ENCODE measurements around the gene NLRP3. TPM values are rescaled to one million over a fixed set of nuclear protein-coding genes. Genes with fewer than 3 reads are reported as not detected.
"Not testable (repeated sequence)": the region's sequence is repeated elsewhere in the genome, so short reads cannot be mapped to it uniquely, and the experiment has no call there.

The NLRP3 gene
- total and polyA plus RNA-seq, 2 donors from 2014 or later: 4.0 TPM; not detected in 1

DNA sequence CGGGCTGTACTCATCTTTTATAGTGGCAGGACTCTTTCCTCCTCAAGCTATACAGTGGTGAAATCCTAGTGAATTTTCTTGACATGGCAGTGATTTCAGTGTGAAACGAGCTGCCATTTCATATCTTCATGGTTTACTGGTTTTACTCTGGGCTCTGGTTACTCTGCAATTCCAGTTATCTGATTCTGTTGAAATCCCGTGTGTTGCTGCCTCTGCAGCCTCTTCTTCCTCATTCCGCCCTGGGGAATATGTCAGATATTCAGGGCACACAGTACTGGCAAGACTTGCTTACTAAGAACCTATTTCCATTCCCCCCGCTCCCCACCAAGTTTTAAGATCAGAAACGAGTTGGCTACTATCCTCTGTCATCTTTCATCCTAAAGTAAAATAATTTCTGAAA, 49.8 kb downstream of the NLRP3 start:
- no peak overlapping the region for H3K9ac ChIP-seq (ENCODE audit: low read length in 3 of 3)
- TF ChIP-seq, protein P1, sequence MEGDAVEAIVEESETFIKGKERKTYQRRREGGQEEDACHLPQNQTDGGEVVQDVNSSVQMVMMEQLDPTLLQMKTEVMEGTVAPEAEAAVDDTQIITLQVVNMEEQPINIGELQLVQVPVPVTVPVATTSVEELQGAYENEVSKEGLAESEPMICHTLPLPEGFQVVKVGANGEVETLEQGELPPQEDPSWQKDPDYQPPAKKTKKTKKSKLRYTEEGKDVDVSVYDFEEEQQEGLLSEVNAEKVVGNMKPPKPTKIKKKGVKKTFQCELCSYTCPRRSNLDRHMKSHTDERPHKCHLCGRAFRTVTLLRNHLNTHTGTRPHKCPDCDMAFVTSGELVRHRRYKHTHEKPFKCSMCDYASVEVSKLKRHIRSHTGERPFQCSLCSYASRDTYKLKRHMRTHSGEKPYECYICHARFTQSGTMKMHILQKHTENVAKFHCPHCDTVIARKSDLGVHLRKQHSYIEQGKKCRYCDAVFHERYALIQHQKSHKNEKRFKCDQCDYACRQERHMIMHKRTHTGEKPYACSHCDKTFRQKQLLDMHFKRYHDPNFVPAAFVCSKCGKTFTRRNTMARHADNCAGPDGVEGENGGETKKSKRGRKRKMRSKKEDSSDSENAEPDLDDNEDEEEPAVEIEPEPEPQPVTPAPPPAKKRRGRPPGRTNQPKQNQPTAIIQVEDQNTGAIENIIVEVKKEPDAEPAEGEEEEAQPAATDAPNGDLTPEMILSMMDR (IDR thresholded peaks at IDR 0.05; ENCODE audit: borderline replicate concordance, extremely low read depth, insufficient read depth): no peak
- intact Hi-C loops (cut with DNase I): no loop called here
- DNase-seq (no peak), FAIRE-seq (no peak)
- H3K36me3 ChIP-seq (ENCODE audit: control insufficient read depth in 2 of 3, insufficient read depth in 3 of 3, low read length in 3 of 3): no peaks in the 10 kb centered on the region
- H3K4me3 ChIP-seq (ENCODE audit: low read length in 3 of 3): no peak overlapping the region
- no peaks in the 10 kb centered on the region for H3K9me3 ChIP-seq (ENCODE audit: control insufficient read depth in 2 of 3, insufficient read depth in 1 of 3, low read length in 3 of 3)
- no peaks in the 10 kb centered on the region for H3K27me3 ChIP-seq (ENCODE audit: control insufficient read depth, insufficient read depth, low read length)
- no peaks in the 10 kb centered on the region for H3K4me1 ChIP-seq (ENCODE audit: control insufficient read depth in 2 of 3, insufficient read depth in 2 of 3, low read depth in 1 of 3, low read length in 3 of 3)
- H3K27ac ChIP-seq (ENCODE audit: low read depth in 2 of 2, low read length in 2 of 2): no peak overlapping the region

DNA sequence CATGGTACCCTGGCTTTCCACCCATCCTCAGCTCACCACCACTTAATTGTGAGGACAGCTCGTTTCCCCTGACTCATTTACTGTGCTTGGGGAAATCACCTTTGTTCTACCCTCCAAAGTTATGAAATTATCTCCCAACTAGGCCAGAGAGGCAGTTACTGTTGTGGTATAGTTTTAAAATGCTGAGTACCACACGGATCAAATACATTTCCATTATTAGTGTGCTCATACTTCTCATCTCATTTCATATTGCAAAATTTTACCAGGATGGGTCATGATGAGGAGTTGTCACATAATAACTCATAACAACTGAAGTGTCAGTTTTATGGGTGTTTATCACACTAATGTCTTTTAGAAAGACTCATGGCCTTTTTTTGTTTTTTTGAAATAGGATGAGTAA, 51.2 kb downstream of the NLRP3 start:
- FAIRE-seq (no peak), DNase-seq (no peak)
- TF ChIP-seq, protein P1 (IDR thresholded peaks at IDR 0.05; ENCODE audit: borderline replicate concordance, extremely low read depth, insufficient read depth): no peak
- no peak overlapping the region for H3K9ac ChIP-seq (ENCODE audit: low read length in 3 of 3)
- H3K9me3 ChIP-seq (ENCODE audit: control insufficient read depth in 2 of 3, insufficient read depth in 1 of 3, low read length in 3 of 3): no peaks in the 10 kb centered on the region
- no peak overlapping the region for H3K4me3 ChIP-seq (ENCODE audit: low read length in 3 of 3)
- intact Hi-C loops (cut with DNase I): no loop called here
- no peaks in the 10 kb centered on the region for H3K36me3 ChIP-seq (ENCODE audit: control insufficient read depth in 2 of 3, insufficient read depth in 3 of 3, low read length in 3 of 3)
- H3K4me1 ChIP-seq (ENCODE audit: control insufficient read depth in 2 of 3, insufficient read depth in 2 of 3, low read depth in 1 of 3, low read length in 3 of 3): no peaks in the 10 kb centered on the region
- no peak overlapping the region for H3K27ac ChIP-seq (ENCODE audit: low read depth in 2 of 2, low read length in 2 of 2)
- no peaks in the 10 kb centered on the region for H3K27me3 ChIP-seq (ENCODE audit: control insufficient read depth, insufficient read depth, low read length)

DNA sequence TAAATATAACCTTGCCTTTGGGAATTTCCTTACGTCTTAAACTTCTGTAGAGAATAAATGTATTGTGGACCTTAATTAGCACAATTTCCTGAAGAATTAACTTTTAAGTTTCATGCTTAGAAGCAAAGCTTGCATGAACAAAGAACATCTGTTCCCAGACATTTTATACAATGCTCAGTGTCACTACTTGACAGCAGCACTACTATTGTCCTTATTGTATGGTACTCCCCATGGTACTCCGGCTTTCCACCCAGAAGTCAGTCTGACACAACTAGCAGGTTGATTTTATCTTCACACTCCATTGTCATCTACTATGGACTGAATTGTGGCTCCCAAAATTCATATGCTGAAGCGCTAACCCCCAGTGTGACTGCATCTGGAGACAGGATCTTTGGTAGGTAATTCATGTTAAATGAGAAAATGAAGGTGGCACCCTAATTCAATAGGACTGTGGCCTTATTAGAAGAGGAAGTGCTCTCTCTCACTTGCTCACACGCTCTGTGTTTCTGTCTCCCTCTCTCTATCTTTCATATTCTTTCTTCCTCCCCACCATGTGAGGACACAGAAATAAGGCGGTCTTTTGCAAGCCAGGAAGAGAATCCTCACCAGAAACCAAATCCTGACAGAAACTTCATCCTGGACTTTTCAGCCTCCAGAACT, 52.6 kb downstream of the NLRP3 start:
- intact Hi-C loops (cut with DNase I): no loop called here
- FAIRE-seq: no peak
- no peaks in the 10 kb centered on the region for H3K9me3 ChIP-seq (ENCODE audit: control insufficient read depth in 2 of 3, insufficient read depth in 1 of 3, low read length in 3 of 3)
- no peak overlapping the region for H3K9ac ChIP-seq (ENCODE audit: low read length in 3 of 3)
- no peaks in the 10 kb centered on the region for H3K27me3 ChIP-seq (ENCODE audit: control insufficient read depth, insufficient read depth, low read length)
- no peak for DNase-seq
- TF ChIP-seq, protein P1 (IDR thresholded peaks at IDR 0.05; ENCODE audit: borderline replicate concordance, extremely low read depth, insufficient read depth): no peak
- no peaks in the 10 kb centered on the region for H3K4me1 ChIP-seq (ENCODE audit: control insufficient read depth in 2 of 3, insufficient read depth in 2 of 3, low read depth in 1 of 3, low read length in 3 of 3)
- no peaks in the 10 kb centered on the region for H3K36me3 ChIP-seq (ENCODE audit: control insufficient read depth in 2 of 3, insufficient read depth in 3 of 3, low read length in 3 of 3)
- no peak overlapping the region for H3K27ac ChIP-seq (ENCODE audit: low read depth in 2 of 2, low read length in 2 of 2)
- no peak overlapping the region for H3K4me3 ChIP-seq (ENCODE audit: low read length in 3 of 3)

DNA sequence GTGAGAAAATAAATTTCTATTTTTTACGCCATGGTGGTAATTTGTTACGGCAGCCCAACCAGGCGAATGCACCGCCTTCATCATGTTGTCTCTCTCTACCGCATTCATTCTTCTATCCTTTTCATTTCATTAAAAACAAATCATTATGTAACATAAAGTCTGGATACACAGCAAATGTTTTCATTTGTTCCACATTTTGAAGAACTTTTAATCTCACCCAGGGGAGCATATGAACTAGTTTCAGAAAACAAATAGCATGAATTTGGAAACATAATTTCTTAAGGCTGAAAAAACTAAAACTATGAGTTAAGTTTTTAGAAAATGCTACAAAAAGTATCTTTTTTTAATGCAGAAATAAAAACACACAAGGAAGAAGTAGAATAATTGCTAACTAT, 53.2 kb downstream of the NLRP3 start:
- no peak overlapping the region for H3K4me3 ChIP-seq (ENCODE audit: low read length in 3 of 3)
- no peaks in the 10 kb centered on the region for H3K4me1 ChIP-seq (ENCODE audit: control insufficient read depth in 2 of 3, insufficient read depth in 2 of 3, low read depth in 1 of 3, low read length in 3 of 3)
- TF ChIP-seq, protein P1 (IDR thresholded peaks at IDR 0.05; ENCODE audit: borderline replicate concordance, extremely low read depth, insufficient read depth): no peak
- DNase-seq: no peak
- no peaks in the 10 kb centered on the region for H3K9me3 ChIP-seq (ENCODE audit: control insufficient read depth in 2 of 3, insufficient read depth in 1 of 3, low read length in 3 of 3)
- no peak overlapping the region for H3K9ac ChIP-seq (ENCODE audit: low read length in 3 of 3)
- no peak overlapping the region for H3K27ac ChIP-seq (ENCODE audit: low read depth in 2 of 2, low read length in 2 of 2)
- no peaks in the 10 kb centered on the region for H3K27me3 ChIP-seq (ENCODE audit: control insufficient read depth, insufficient read depth, low read length)
- H3K36me3 ChIP-seq (ENCODE audit: control insufficient read depth in 2 of 3, insufficient read depth in 3 of 3, low read length in 3 of 3): no peaks in the 10 kb centered on the region
- FAIRE-seq: no peak
- intact Hi-C loops (cut with DNase I): no loop called here

DNA sequence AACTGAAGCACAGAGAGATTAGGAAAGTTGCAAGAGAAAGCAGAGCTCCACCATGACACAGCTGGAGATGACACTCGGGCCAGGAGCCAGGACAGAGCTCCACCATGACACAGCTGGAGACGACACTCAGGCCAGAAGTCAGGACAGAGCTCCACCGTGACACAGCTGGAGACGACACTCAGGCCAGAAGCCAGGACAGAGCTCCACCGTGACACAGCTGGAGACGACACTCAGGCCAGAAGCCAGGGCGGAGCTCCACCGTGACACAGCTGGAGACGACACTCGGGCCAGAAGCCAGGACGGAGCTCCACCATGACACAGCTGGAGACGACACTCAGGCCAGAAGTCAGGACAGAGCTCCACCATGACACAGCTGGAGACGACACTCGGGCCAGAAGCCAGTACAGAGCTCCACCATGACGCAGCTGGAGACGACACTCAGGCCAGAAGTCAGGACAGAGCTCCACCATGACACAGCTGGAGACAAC, 55.0 kb downstream of the NLRP3 start:
- FAIRE-seq; intact Hi-C loops (cut with DNase I): not testable (repeated sequence)

More for the DNA sequence above, 55.0 kb downstream of the NLRP3 start:
- not testable (repeated sequence) for H3K4me1 ChIP-seq (ENCODE audit: control insufficient read depth in 2 of 3, insufficient read depth in 2 of 3, low read depth in 1 of 3, low read length in 3 of 3); H3K27ac ChIP-seq (ENCODE audit: low read depth in 2 of 2, low read length in 2 of 2); H3K4me3 ChIP-seq (ENCODE audit: low read length in 3 of 3); H3K36me3 ChIP-seq (ENCODE audit: control insufficient read depth in 2 of 3, insufficient read depth in 3 of 3, low read length in 3 of 3); H3K9me3 ChIP-seq (ENCODE audit: control insufficient read depth in 2 of 3, insufficient read depth in 1 of 3, low read length in 3 of 3); H3K27me3 ChIP-seq (ENCODE audit: control insufficient read depth, insufficient read depth, low read length); H3K9ac ChIP-seq (ENCODE audit: low read length in 3 of 3); DNase-seq
